Right ventricle myocardium superior (tissue), 1 donor: ENCODE data around the gene PGM5. TPM values are rescaled to one million over a fixed set of nuclear protein-coding genes. Genes with fewer than 3 reads are reported as not detected.

Source experiments
- ATAC-seq: fragments of 200-7000 bp; cut with Tn5 transposase; one replicate; pipeline ENCODE4 v1.9.1; 2020; ENCODE audit warnings: mild to moderate bottlenecking; ENCODE audit not compliant: poor library complexity
- DNase-seq: peaks from one replicate; pipeline ENCODE4 v3.0.0-alpha.2; 2020
- intact Hi-C: fragments of 100-400 bp; cut with DNase I; formaldehyde crosslinking; loops from one replicate; pipeline ENCODE4 v1.11.2; 2022
- total RNA-seq: library from RNA; stranded (reverse); fragmentation: NEBNext Ultra II Directional; extraction: Animal tissue kit (Norgen Biotek cat#: 25700); gene quantifications from one replicate; pipeline ENCODE4 v1.2.1, GENCODE V29; 2021
- donor health status: DM: no; HTN: yes; CAD: no; lungs with severe emphysema.

Gene PGM5
- total RNA-seq, 1 donor from 2014 or later = 157 TPM

- intact Hi-C loops = no loop called here
- ATAC-seq (no peak), DNase-seq (no peak)
Observed at GRCh38 chr9:68473790-68474189, 117.4 kb downstream of the PGM5 start.

DNA sequence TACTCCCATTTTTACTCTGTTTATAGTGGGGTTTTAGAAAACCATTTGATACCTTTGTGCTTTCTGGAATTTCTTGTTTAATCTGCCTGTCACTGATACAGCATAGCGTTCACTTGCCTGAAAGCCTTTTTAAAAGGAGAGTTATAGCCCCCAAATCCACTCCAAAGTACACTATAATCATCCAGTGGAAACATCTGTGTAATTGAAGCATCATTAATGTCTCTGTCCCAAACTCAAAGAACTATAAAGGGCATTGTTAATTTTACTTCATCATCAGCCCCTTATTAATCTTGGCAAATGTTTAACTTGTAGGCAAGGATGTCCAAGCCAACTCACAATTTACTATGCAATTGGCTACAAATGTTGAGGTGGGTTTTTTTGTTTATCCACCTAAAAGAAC is 120.0 kb downstream of the PGM5 start:
- intact Hi-C loops = no loop called here
- DNase-seq (no peak), ATAC-seq (no peak)

- intact Hi-C loops = no loop called here
- DNase-seq = no peak
- ATAC-seq = peak; percentile 44
Observed at GRCh38 chr9:68476847-68477246, 120.4 kb downstream of the PGM5 start.

DNA sequence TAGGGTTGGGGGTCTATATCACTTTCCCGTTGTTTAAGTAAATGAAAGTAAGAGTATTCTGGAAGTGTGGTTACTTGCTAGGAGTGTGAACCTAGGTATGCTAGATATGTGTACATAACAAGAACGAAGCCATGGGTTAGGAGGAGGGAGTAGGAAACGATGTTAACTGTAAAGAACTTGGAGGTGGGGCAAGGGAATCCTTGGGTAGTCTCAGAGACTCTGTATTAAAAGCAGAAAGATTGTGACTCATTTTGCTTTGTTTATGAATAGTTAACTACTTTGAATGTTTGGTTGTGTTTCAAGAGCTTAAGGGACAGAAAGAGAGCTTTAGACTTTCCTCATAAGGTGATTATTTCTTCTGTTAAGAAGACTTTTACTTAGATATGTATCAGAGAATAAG is 124.4 kb downstream of the PGM5 start:
- intact Hi-C loops = no loop called here
- DNase-seq = no peak
- no peak for ATAC-seq

GRCh38 chr9:68482548-68482947 is 126.1 kb downstream of the PGM5 start:
- DNase-seq = no peak
- ATAC-seq = no peak
- intact Hi-C loops = no loop called here

GRCh38 chr9:68488126-68488525 is 131.7 kb downstream of the PGM5 start:
- ATAC-seq = no peak
- no peak for DNase-seq
- intact Hi-C loops = no loop called here

GRCh38 chr9:68489646-68490045 is 133.2 kb downstream of the PGM5 start:
- intact Hi-C loops = loop anchor here (10.0 kb wide), 1 partner anchor 75 kb away; no protein-coding TSS in a partner anchor
- ATAC-seq (no peak), DNase-seq (no peak)

GRCh38 chr9:68492806-68493205 is 136.4 kb downstream of the PGM5 start:
- ATAC-seq (no peak), DNase-seq (no peak)
- intact Hi-C loops = loop anchor here (10.0 kb wide), 1 partner anchor 78 kb away; no protein-coding TSS in a partner anchor

DNA sequence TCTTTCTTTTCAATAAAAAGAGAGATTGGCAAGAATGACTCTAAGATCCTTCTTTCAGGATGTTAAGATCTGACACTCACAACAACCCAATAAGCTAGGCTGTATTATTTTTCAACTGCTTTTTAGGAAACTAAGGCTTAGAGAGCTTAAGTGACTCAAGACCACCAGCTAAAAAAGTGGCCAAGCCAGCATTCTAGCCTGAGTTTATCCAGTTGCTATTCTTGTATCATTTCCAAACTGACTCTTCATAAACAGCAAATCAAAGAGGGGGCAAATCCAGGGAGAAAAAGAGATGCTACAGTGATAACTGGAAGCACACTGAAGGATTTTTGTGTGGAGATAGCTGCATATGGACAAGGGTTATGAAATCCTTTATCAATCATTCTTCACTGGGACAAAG is 137.1 kb downstream of the PGM5 start:
- intact Hi-C loops = loop anchor here (10.0 kb wide), 1 partner anchor 79 kb away; no protein-coding TSS in a partner anchor
- ATAC-seq (peak; percentile 7), DNase-seq (no peak)

DNA sequence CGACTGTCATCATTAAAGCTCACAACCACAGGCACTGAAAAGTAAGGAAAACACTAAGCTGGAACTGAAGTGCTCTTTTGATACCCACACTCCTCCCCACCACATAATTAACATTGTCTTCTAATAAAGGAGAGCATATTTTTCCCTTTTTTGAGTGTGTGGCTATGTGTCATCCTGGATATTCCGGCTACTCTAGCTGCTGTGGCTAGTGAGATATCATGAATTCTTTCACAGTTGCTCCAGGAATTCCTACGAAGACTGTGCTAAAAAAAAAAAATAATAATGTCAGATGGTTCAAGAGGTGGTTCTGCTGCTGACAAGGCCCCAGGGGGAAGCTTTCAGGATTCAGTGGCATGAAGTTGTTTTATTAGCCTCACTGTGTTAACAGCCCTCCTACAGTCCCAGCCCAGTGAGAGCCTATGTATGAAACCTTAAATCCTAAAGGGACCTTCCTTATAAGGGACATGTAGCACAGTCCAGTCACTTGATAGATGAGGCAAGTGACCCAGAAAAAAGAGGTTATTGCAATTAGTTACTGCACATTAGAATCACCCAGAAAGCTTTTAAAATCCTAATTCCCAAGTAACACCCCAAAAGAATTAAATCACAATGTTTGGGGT is 137.7 kb downstream of the PGM5 start:
- intact Hi-C loops = loop anchor here (10.0 kb wide), 1 partner anchor 79 kb away; no protein-coding TSS in a partner anchor
- ATAC-seq (peak; percentile 20), DNase-seq (no peak)

- intact Hi-C loops = loop anchor here (10.0 kb wide), 1 partner anchor 80 kb away; no protein-coding TSS in a partner anchor
- DNase-seq (no peak), ATAC-seq (peak; percentile 11)
Observed at GRCh38 chr9:68495247-68495646, 138.8 kb downstream of the PGM5 start.

GRCh38 chr9:68496356-68496755 is 139.9 kb downstream of the PGM5 start:
- no peak for ATAC-seq
- intact Hi-C loops = loop anchor here (10.0 kb wide), 1 partner anchor 82 kb away; no protein-coding TSS in a partner anchor
- no peak for DNase-seq

- DNase-seq (no peak), ATAC-seq (no peak)
- intact Hi-C loops = loop anchor here (10.0 kb wide), 1 partner anchor 83 kb away; no protein-coding TSS in a partner anchor
Observed at GRCh38 chr9:68497629-68498028, 141.2 kb downstream of the PGM5 start.

- ATAC-seq (no peak), DNase-seq (no peak)
- intact Hi-C loops = loop anchor here (10.0 kb wide), 1 partner anchor 84 kb away; no protein-coding TSS in a partner anchor
Observed at GRCh38 chr9:68498816-68499215, 142.4 kb downstream of the PGM5 start.

DNA sequence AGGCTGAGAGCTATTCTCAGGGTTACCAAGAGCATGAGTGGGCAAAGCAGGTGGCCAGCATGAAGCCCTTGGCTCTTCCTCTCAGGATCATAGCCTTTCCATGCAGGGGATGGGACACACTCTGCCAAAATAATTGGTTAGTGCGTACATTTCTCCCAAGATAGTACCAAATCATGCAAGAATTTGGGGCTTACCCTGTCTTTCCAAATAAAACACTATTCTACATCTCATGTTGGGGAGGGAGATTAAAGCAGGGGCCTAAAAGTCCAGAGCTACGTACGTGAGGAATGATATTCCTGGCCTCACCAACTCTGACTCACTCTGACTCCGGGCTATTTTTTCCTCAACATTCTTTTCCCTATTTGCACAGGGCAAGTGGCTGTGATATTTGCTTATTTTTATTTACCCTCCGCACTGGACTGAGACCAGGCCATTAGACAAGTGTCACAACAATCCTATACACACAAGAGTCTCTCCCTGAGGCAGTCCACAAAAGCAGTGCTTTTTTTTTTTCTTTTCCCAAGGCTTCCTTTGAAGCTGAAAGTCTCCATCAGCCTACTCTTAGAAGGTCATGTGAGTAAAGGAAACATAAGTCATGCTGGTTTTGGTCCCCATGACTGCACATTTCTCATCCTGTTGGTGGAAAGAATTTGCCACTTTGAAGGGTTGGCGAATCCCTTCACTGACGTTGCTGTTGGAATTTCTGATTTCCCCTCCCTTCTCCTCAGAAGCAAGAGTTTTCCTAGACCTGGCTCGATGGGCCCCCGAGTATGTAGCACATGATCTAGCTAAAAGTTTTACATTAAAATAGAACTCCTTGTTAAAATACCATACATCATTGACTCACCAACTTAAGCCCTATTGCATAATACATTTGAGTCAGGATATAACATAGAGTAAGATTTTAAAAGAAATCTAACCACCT is 144.3 kb downstream of the PGM5 start:
- DNase-seq = no peak
- peak; percentile 75 for ATAC-seq
- intact Hi-C loops = no loop called here

- DNase-seq (no peak), ATAC-seq (no peak)
- intact Hi-C loops = no loop called here
Observed at GRCh38 chr9:68502279-68502678, 145.9 kb downstream of the PGM5 start.

DNA sequence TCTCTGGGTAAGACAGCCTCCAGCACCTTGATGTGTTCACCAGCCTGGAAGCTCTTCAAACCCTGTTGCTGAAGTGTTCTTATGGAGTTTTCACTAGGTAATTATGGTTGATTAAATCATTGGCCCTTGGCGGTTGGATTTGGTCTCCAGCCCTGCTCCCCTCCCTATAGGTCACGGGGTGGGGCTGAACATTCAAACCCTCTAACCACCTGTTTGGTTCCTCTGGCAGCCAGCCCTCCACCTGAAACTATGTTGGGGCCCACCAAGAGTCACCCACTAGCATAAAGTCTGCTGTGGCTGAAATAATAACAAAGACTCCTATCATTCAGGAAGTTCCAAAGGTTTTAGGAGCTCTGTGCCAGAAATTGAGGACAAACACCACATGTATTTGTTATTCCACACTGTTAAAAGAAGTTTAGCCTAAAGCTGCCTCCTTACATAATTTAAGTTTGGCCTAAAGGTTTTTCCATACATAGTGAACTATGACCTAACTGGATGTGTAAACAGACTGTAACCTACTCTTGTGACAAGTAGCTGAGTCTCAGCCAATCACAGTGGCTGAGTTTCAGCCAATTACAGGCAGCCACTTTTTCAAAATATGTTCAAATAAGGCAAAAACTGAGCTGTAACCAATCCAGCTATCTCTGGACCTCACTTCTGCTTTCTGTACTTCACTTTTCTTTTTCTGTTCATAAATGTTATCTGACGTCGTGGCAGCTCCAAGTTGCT is 149.4 kb downstream of the PGM5 start:
- intact Hi-C loops = no loop called here
- ATAC-seq (peak; percentile 33), DNase-seq (no peak)

GRCh38 chr9:68506551-68506950 is 150.1 kb downstream of the PGM5 start:
- intact Hi-C loops = no loop called here
- DNase-seq (no peak), ATAC-seq (no peak)
